ENCODE measurements around the gene UNC5B. TPM values are rescaled to one million over a fixed set of nuclear protein-coding genes. Genes with fewer than 3 reads are reported as not detected.

UNC5B gene
- total RNA-seq, 1 experiment from 2014 or later = 80.5 TPM

DNA sequence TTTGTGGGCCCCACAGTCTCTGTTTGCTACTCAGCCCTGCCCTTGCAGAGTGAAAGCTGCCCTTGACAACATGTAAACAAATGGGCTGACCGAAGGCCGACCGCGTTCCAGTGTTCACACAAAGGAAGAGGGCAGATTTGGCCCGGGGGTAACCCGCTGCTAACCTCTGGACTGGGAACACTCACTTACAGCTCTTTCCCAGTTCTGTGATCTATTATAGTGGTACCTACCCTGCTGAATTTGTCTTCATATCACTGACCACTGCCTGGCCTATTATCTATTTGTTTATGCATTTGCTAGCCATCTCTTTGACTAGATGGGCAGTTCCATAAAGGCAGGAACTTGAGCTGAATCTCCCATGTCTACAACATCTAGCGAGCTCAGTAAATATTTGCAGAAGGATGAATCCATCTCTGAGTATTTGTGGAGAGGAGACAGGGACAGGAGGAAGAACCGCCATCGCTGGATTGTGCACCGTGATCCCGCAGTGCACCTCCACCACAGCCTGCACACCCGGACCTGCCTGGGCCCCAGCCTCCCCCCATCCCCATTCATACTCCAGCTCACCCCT lies 121.9 kb downstream of the UNC5B start:
- H3K9me3 Mint-ChIP-seq (ENCODE audit: unreplicated experiment) = no peaks in the 10 kb centered on the region
- intact Hi-C loops (cut with micrococcal nuclease) = no loop called here
- DNase-seq (ENCODE audit: unreplicated experiment) = no peak
- H3K27ac Mint-ChIP-seq (ENCODE audit: low read depth, unreplicated experiment) = no peak overlapping the region
- peaks cover 6% of the 10 kb centered on the region for H3K36me3 Mint-ChIP-seq (ENCODE audit: insufficient read depth, unreplicated experiment)
- BruUV-seq (replicated peaks) = no TSS peak
- H3K4me1 Mint-ChIP-seq (ENCODE audit: insufficient read depth, unreplicated experiment) = peaks cover 29% of the 10 kb centered on the region
- ChIA-PET CTCF (interaction anchor here (0.7 to 1.5 kb wide), 5 partner anchors 14 to 512 kb away, joined by 3 to 5 read pairs (median 3); no protein-coding TSS in a partner anchor), POLR2A (interaction anchor here (1.3 to 1.4 kb wide), 2 partner anchors 13 to 18 kb away, joined by 3 to 4 read pairs; no protein-coding TSS in a partner anchor)
- H3K4me3 Mint-ChIP-seq (ENCODE audit: unreplicated experiment) = no peak overlapping the region
- TF ChIP-seq, protein P1, sequence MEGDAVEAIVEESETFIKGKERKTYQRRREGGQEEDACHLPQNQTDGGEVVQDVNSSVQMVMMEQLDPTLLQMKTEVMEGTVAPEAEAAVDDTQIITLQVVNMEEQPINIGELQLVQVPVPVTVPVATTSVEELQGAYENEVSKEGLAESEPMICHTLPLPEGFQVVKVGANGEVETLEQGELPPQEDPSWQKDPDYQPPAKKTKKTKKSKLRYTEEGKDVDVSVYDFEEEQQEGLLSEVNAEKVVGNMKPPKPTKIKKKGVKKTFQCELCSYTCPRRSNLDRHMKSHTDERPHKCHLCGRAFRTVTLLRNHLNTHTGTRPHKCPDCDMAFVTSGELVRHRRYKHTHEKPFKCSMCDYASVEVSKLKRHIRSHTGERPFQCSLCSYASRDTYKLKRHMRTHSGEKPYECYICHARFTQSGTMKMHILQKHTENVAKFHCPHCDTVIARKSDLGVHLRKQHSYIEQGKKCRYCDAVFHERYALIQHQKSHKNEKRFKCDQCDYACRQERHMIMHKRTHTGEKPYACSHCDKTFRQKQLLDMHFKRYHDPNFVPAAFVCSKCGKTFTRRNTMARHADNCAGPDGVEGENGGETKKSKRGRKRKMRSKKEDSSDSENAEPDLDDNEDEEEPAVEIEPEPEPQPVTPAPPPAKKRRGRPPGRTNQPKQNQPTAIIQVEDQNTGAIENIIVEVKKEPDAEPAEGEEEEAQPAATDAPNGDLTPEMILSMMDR (IDR thresholded peaks at IDR 0.05; ENCODE audit: unreplicated experiment) = no peak
- no peaks in the 10 kb centered on the region for H3K27me3 Mint-ChIP-seq (ENCODE audit: insufficient read depth, unreplicated experiment)

DNA sequence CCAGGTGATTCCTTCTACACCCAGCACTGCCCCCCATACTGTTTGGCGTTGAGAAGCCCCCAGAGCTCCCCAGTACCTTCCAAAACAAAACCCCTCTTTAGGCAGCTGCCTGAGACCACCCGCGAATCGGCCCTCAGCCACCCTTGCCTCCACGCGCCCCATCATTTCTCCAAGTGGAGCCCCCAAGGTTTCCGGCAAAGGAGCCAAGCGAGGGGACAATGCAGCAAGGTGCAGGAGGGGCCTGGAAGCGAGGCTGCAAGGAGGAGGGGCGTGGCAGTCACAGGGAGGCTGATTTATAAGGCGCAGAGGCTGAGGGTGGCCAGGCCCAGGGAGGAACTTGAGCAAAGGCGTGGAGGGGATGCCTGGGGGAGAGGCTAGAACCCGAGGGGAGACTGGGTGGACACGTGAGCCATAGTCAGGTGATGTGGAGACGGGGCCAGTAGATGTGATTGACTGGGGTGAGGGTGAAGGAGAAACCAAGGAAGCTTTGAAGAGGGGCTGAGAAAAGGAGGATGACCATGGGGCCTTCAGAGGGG lies 122.9 kb downstream of the UNC5B start:
- peaks cover 6% of the 10 kb centered on the region for H3K36me3 Mint-ChIP-seq (ENCODE audit: insufficient read depth, unreplicated experiment)
- intact Hi-C loops (cut with micrococcal nuclease) = no loop called here
- ChIA-PET CTCF (interaction anchor here (0.5 to 1.1 kb wide), 3 partner anchors 13 to 734 kb away, joined by 3 read pairs; no protein-coding TSS in a partner anchor), POLR2A (no interaction called here)
- H3K27me3 Mint-ChIP-seq (ENCODE audit: insufficient read depth, unreplicated experiment) = no peaks in the 10 kb centered on the region
- H3K9me3 Mint-ChIP-seq (ENCODE audit: unreplicated experiment) = no peaks in the 10 kb centered on the region
- no TSS peak for BruUV-seq (replicated peaks)
- TF ChIP-seq, protein P1 (IDR thresholded peaks at IDR 0.05; ENCODE audit: unreplicated experiment) = no peak
- DNase-seq (ENCODE audit: unreplicated experiment) = no peak
- peak overlapping the region; percentile 24 for H3K27ac Mint-ChIP-seq (ENCODE audit: low read depth, unreplicated experiment)
- peaks cover 38% of the 10 kb centered on the region for H3K4me1 Mint-ChIP-seq (ENCODE audit: insufficient read depth, unreplicated experiment)
- no peak overlapping the region for H3K4me3 Mint-ChIP-seq (ENCODE audit: unreplicated experiment)

DNA sequence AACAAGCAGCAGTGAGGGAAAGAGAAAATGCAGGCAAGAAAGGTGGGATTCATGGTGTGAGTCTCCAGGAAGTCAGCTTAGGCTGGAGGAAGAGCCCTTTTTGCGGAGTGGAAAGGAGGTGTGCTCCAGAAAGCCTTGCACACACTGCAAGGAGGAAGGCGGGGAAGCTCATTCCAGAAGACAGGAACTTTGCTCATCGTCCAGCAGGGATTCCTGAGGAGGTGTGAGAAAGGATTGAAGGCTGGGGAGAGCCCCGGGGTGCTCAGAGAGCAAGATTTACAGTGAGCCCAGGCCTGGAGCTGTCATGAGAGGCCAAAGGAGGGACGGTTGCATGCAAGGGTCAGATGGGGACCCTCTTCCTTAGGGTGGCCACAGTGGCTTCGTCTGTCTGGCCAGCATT lies 124.3 kb downstream of the UNC5B start:
- DNase-seq (ENCODE audit: unreplicated experiment) = no peak
- no peak overlapping the region for H3K27ac Mint-ChIP-seq (ENCODE audit: low read depth, unreplicated experiment)
- no peaks in the 10 kb centered on the region for H3K9me3 Mint-ChIP-seq (ENCODE audit: unreplicated experiment)
- CTCF ChIA-PET = interaction anchor here (0.6 to 0.9 kb wide), 3 partner anchors 18 to 436 kb away, joined by 3 read pairs; partner anchors contain the start of gene SLC29A3
- no peaks in the 10 kb centered on the region for H3K27me3 Mint-ChIP-seq (ENCODE audit: insufficient read depth, unreplicated experiment)
- no peak overlapping the region for H3K4me3 Mint-ChIP-seq (ENCODE audit: unreplicated experiment)
- H3K4me1 Mint-ChIP-seq (ENCODE audit: insufficient read depth, unreplicated experiment) = peaks cover 43% of the 10 kb centered on the region
- peaks cover 6% of the 10 kb centered on the region for H3K36me3 Mint-ChIP-seq (ENCODE audit: insufficient read depth, unreplicated experiment)
- TF ChIP-seq, protein P1 (IDR thresholded peaks at IDR 0.05; ENCODE audit: unreplicated experiment) = no peak
- no TSS peak for BruUV-seq (replicated peaks)
- intact Hi-C loops (cut with micrococcal nuclease) = no loop called here
- POLR2A ChIA-PET = interaction anchor here (1.6 kb wide), 1 partner anchor 12 kb away, joined by 7 read pairs; no protein-coding TSS in a partner anchor

DNA sequence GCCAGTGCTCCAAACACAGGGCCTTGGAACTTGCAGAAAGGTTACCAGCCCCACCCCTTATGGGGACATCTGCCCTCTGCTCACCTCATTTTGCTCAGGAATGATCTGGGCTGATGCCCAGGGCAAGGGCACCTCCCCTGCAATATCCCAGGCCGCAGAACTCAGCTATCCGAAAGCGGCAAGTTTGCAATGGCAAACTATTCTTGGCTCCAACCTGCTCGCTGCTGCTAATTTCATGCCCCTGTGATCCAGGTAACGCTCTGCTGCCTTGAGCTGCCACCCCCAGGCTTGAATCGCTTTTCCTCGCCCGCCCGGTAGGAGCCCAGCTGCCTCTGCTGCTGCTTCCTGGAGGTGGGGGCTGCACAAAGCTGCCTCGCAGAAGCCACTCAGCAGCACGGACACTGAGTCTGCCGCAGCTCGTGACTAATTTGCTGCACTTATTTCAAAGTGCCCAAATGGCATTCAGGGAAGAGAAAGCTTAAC lies 124.9 kb downstream of the UNC5B start:
- BruUV-seq (replicated peaks) = no TSS peak
- ChIA-PET POLR2A (interaction anchor here (1.6 kb wide), 1 partner anchor 12 kb away, joined by 7 read pairs; no protein-coding TSS in a partner anchor), CTCF (interaction anchor here (0.6 to 0.9 kb wide), 2 partner anchors 19 to 48 kb away, joined by 3 read pairs; partner anchors contain the start of gene SLC29A3)
- Mint-ChIP-seq H3K36me3 (ENCODE audit: insufficient read depth, unreplicated experiment) (peaks cover 6% of the 10 kb centered on the region), H3K27ac (ENCODE audit: low read depth, unreplicated experiment) (no peak overlapping the region), H3K4me3 (ENCODE audit: unreplicated experiment) (no peak overlapping the region), H3K27me3 (ENCODE audit: insufficient read depth, unreplicated experiment) (no peaks in the 10 kb centered on the region), H3K4me1 (ENCODE audit: insufficient read depth, unreplicated experiment) (peaks cover 43% of the 10 kb centered on the region), H3K9me3 (ENCODE audit: unreplicated experiment) (no peaks in the 10 kb centered on the region)
- TF ChIP-seq, protein P1 (IDR thresholded peaks at IDR 0.05; ENCODE audit: unreplicated experiment) = no peak
- intact Hi-C loops (cut with micrococcal nuclease) = no loop called here
- DNase-seq (ENCODE audit: unreplicated experiment) = no peak

All from MCF 10A (cell line).